ENCODE measurements around the gene AK9.
A peak's percentile ranks its signal among the peaks of the same experiment; 100 is the strongest.
"Not testable (repeated sequence)": the region's sequence is repeated elsewhere in the genome, so short reads cannot be mapped to it uniquely, and the experiment has no call there.

The AK9 gene

DNA sequence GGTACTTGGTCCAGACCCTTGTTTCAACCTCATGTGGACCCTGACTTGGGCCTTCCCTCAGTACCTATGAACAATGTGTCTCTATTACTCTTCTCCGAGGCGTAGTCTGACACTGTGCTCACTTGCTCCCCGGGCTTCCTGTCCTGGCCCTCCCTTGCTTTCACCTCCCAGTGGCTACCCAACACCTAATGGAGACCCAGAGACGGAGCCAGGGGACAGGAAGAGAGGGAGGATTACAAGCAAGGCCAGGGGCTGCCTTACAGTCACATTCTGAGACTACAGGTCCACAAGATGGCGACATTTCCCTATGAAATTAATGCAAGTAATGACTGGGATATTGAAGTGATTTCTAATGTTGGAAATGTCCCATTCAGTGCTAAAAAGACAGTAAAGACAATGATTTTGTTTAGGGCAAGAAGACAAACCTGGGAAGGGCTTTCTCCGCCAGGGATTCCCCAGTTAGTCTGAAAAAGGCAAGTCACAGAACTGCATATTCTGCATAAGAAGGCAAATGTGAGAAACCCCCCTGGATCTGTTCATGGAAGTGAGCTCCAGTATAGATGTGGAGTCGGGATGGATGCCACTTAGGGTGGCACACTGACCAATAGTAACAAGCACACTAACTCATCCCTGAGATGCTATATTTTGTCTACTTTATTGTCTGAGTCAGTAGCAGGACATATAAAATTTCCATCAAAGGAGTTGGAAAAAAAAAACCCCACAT is 163.9 kb downstream of the AK9 start:
- Mint-ChIP-seq H3K36me3 (ENCODE audit: low read depth) (peaks cover 10% of the 10 kb centered on the region), H3K27me3 (ENCODE audit: low read depth, poor library complexity) (no peaks in the 10 kb centered on the region), H3K4me3 (no peak overlapping the region), H3K27ac (no peak overlapping the region), H3K9me3 (peaks cover 15% of the 10 kb centered on the region), H3K4me1 (no peaks in the 10 kb centered on the region)
- DNase-seq = peak; percentile 49
- TF ChIP-seq, protein P1, sequence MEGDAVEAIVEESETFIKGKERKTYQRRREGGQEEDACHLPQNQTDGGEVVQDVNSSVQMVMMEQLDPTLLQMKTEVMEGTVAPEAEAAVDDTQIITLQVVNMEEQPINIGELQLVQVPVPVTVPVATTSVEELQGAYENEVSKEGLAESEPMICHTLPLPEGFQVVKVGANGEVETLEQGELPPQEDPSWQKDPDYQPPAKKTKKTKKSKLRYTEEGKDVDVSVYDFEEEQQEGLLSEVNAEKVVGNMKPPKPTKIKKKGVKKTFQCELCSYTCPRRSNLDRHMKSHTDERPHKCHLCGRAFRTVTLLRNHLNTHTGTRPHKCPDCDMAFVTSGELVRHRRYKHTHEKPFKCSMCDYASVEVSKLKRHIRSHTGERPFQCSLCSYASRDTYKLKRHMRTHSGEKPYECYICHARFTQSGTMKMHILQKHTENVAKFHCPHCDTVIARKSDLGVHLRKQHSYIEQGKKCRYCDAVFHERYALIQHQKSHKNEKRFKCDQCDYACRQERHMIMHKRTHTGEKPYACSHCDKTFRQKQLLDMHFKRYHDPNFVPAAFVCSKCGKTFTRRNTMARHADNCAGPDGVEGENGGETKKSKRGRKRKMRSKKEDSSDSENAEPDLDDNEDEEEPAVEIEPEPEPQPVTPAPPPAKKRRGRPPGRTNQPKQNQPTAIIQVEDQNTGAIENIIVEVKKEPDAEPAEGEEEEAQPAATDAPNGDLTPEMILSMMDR (IDR thresholded peaks at IDR 0.05) = peak; percentile 58

GRCh38 chr6:109524129-109524528 is 166.9 kb downstream of the AK9 start:
- peaks cover 10% of the 10 kb centered on the region for H3K36me3 Mint-ChIP-seq (ENCODE audit: low read depth)
- no peak overlapping the region for H3K27ac Mint-ChIP-seq
- H3K9me3 Mint-ChIP-seq = peaks cover 15% of the 10 kb centered on the region
- no peak for DNase-seq
- H3K27me3 Mint-ChIP-seq (ENCODE audit: low read depth, poor library complexity) = peaks cover 4% of the 10 kb centered on the region
- TF ChIP-seq, protein P1 (IDR thresholded peaks at IDR 0.05) = no peak
- no peak overlapping the region for H3K4me3 Mint-ChIP-seq
- H3K4me1 Mint-ChIP-seq = no peaks in the 10 kb centered on the region

DNA sequence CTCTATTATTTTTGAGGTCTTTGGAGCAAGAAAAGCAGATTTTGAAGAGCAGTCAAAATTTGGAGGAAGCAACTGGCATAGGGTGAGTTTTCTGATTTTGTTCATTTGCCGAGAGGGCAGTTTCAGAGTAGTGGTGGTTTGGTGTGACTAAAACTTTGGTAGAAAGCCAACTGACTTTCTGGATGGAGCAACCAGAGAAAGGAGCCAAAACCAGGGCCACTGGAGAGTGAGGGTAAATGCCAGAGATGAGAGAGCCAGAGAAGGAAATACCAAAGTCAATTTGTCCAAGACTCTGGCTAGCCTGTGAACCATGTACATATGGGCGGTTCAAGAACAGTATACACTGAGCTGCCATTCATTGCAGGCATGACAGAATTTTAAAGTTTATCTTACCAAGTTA is 167.5 kb downstream of the AK9 start:
- Mint-ChIP-seq H3K27me3 (ENCODE audit: low read depth, poor library complexity) (peaks cover 4% of the 10 kb centered on the region), H3K4me3 (no peak overlapping the region), H3K9me3 (peaks cover 15% of the 10 kb centered on the region), H3K36me3 (ENCODE audit: low read depth) (peaks cover 10% of the 10 kb centered on the region), H3K4me1 (no peaks in the 10 kb centered on the region), H3K27ac (no peak overlapping the region)
- no peak for DNase-seq
- TF ChIP-seq, protein P1 (IDR thresholded peaks at IDR 0.05) = no peak

DNA sequence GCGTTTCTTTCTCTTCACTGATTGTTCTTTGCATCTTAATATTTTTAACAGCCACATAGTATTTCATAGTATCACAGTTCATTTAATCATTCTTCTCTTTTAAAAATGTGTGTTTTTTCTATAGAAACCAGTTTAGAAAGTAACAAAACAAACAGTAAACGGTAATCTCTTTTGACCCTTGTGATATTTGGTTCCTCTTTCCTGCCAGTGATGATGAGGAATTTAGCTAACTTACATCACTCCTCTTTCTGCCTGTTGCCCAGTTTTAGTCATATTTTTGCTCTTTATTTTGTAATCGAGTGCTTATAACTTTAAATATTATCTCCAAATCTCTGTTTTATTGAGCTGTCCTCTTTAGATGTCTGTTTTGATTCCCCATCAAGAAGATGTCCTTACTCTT is 169.9 kb downstream of the AK9 start:
- DNase-seq = no peak
- Mint-ChIP-seq H3K27ac (no peak overlapping the region), H3K27me3 (ENCODE audit: low read depth, poor library complexity) (peaks cover 4% of the 10 kb centered on the region), H3K4me3 (no peak overlapping the region), H3K4me1 (no peaks in the 10 kb centered on the region), H3K36me3 (ENCODE audit: low read depth) (peaks cover 10% of the 10 kb centered on the region), H3K9me3 (peaks cover 15% of the 10 kb centered on the region)
- TF ChIP-seq, protein P1 (IDR thresholded peaks at IDR 0.05) = no peak

GRCh38 chr6:109519647-109520046 is 171.4 kb downstream of the AK9 start:
- not testable (repeated sequence) for DNase-seq; H3K27ac Mint-ChIP-seq; H3K27me3 Mint-ChIP-seq (ENCODE audit: low read depth, poor library complexity); H3K4me1 Mint-ChIP-seq; H3K4me3 Mint-ChIP-seq
- Mint-ChIP-seq H3K36me3 (ENCODE audit: low read depth) (peaks cover 10% of the 10 kb centered on the region), H3K9me3 (peaks cover 15% of the 10 kb centered on the region)

DNA sequence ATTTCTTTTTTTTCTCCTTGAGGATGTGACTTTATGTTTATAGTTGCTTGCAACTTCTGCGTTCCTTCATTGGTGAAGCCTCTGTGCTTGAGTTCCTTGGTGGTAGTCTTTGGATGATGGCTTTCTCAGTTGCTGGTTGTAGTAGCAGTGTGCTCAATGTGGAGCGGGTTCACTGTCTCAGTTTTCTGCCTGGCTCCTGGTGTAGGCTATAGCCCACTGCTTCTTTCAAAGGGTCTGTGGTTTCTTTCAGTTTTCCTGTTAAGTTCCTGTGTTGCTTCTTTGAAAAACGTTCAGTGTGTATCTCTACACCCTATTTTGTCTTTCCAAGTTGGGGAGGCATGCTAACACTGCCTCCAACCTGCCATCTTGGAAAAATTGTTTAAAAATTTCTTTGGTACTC is 174.1 kb downstream of the AK9 start:
- no peaks in the 10 kb centered on the region for H3K36me3 Mint-ChIP-seq (ENCODE audit: low read depth)
- H3K4me3 Mint-ChIP-seq = no peak overlapping the region
- H3K9me3 Mint-ChIP-seq = no peaks in the 10 kb centered on the region
- no peaks in the 10 kb centered on the region for H3K4me1 Mint-ChIP-seq
- H3K27me3 Mint-ChIP-seq (ENCODE audit: low read depth, poor library complexity) = peaks cover 4% of the 10 kb centered on the region
- DNase-seq = no peak
- TF ChIP-seq, protein P1 (IDR thresholded peaks at IDR 0.05) = no peak
- H3K27ac Mint-ChIP-seq = no peak overlapping the region
